K562 (cell line): ENCODE measurements around the gene HHIPL1. TPM values are rescaled to one million over a fixed set of nuclear protein-coding genes. Genes with fewer than 3 reads are reported as not detected.

Experiments
- ARID1B ChIP-seq: fragments of 450-650 bp; IDR thresholded peaks from 2 replicates; pipeline ENCODE4 v1.6.1; 2016; ENCODE audit warnings: antibody characterized with exemption, mild to moderate bottlenecking, inconsistent platforms
- ATF1 ChIP-seq, 2 experiments: fragments of 450-650 bp in 1 of 2; IDR thresholded peaks; 2 replicates each; pipeline ENCODE4 v1.6.1; 2016; ENCODE audit warnings: missing compliant biosample characterization in 1 of 2, missing genetic modification characterization in 1 of 2
- CEBPB ChIP-seq: fragments of 450-650 bp; IDR thresholded peaks from 2 replicates; pipeline ENCODE4 v1.6.1; 2016; ENCODE audit warnings: missing genetic modification characterization, missing compliant biosample characterization
- CEBPG ChIP-seq, 3 experiments: fragments of 200-800 bp in 1 of 3; sonication (Bioruptor generic) in 1 of 3; sonication (generic) in 1 of 3; formaldehyde crosslinking in 1 of 3; IDR thresholded peaks in 2 of 3; conservative IDR thresholded peaks in 1 of 3; 2 replicates each; pipeline versions ENCODE4 v1.6.1 to v1.8.0; 2016 to 2022; ENCODE audit warnings: missing compliant biosample characterization in 2 of 3, missing genetic modification characterization in 2 of 3, mild to moderate bottlenecking in 1 of 3, missing genetic modification reagents in 1 of 3
- CREM ChIP-seq: IDR thresholded peaks from 2 replicates; pipeline ENCODE4 v1.6.1; 2014; ENCODE audit warnings: antibody characterized with exemption, low read depth
- CTBP1 ChIP-seq: fragments of 450-650 bp; IDR thresholded peaks from 2 replicates; pipeline ENCODE4 v1.6.1; 2016; ENCODE audit warnings: borderline replicate concordance
- CXXC5 ChIP-seq: fragments of 250-450 bp; sonication (Bioruptor Pico); IDR thresholded peaks from 2 replicates; pipeline ENCODE4 v1.8.0; 2022; ENCODE audit warnings: inconsistent platforms, mild to moderate bottlenecking, moderate library complexity
- EP300 ChIP-seq: IDR thresholded peaks from 2 replicates; pipeline ENCODE4 v1.6.1; 2012; ENCODE audit warnings: low read length, improper control_type of control experiment
- EP400 ChIP-seq: fragments of 450-650 bp; IDR thresholded peaks from 2 replicates; pipeline ENCODE4 v1.6.1; 2017; ENCODE audit warnings: antibody characterized with exemption, mild to moderate bottlenecking, moderate library complexity
- HLTF ChIP-seq: fragments of 450-650 bp; IDR thresholded peaks from 2 replicates; pipeline ENCODE4 v1.6.1; 2016
- PHF8 ChIP-seq: fragments of 200-600 bp; sonication (generic); IDR thresholded peaks from 2 replicates; pipeline ENCODE4 v1.6.1; 2012; ENCODE audit warnings: mixed run types, mild to moderate bottlenecking, inconsistent platforms, low read length, moderate library complexity, borderline replicate concordance
- POLR3G ChIP-seq: IDR thresholded peaks from 2 replicates; pipeline ENCODE4 v1.6.1; 2011; ENCODE audit not compliant: insufficient read length, insufficient replicate concordance; ENCODE audit errors: extremely low read depth
- RAD21 ChIP-seq, 2 experiments: fragments of 250-450 bp in 1 of 2; fragments of 450-650 bp in 1 of 2; sonication (Bioruptor Pico) in 1 of 2; formaldehyde crosslinking in 1 of 2; IDR thresholded peaks in 1 of 2; conservative IDR thresholded peaks in 1 of 2; 2 replicates each; pipeline versions ENCODE4 v1.4.0 to v1.8.0; 2020 to 2022; ENCODE audit warnings: mild to moderate bottlenecking in 2 of 2, moderate library complexity in 1 of 2
- RBM14 ChIP-seq: fragments of 200-400 bp; formaldehyde crosslinking; IDR thresholded peaks from 2 replicates; pipeline ENCODE4 v1.6.1; 2018; ENCODE audit warnings: low read depth, mild to moderate bottlenecking, low read length, moderate library complexity, borderline replicate concordance; ENCODE audit not compliant: insufficient read depth
- SPI1 ChIP-seq: IDR thresholded peaks from 2 replicates; pipeline ENCODE4 v1.6.1; 2011; ENCODE audit warnings: low read depth, low read length, control low read depth, borderline replicate concordance
- TCF3 ChIP-seq: sonication (generic); formaldehyde crosslinking; IDR thresholded peaks from 2 replicates; pipeline ENCODE4 v1.4.0; 2020; ENCODE audit warnings: mild to moderate bottlenecking, missing genetic modification reagents
- TOE1 ChIP-seq, 2 experiments: fragments of 450-650 bp in 1 of 2; sonication (generic) in 1 of 2; formaldehyde crosslinking in 1 of 2; IDR thresholded peaks; 2 replicates each; pipeline versions ENCODE4 v1.7.1 to v1.8.0; 2016 to 2022; ENCODE audit warnings: borderline replicate concordance in 2 of 2, mild to moderate bottlenecking in 2 of 2, antibody characterized with exemption in 1 of 2, inconsistent platforms in 1 of 2, low read depth in 1 of 2, missing genetic modification reagents in 1 of 2, moderate library complexity in 1 of 2
- XRCC3 ChIP-seq: fragments of 450-650 bp; IDR thresholded peaks from 2 replicates; pipeline ENCODE4 v1.6.1; 2017; ENCODE audit warnings: mild to moderate bottlenecking, moderate library complexity
- ZNF197 ChIP-seq: fragments of 200-800 bp; sonication (Bioruptor generic); IDR thresholded peaks from 2 replicates; pipeline ENCODE4 v1.6.1; 2016; ENCODE audit warnings: low read depth, missing genetic modification characterization, missing compliant biosample characterization
- ZNF561 ChIP-seq: fragments of 450-650 bp; formaldehyde crosslinking; conservative IDR thresholded peaks from 2 replicates; pipeline ENCODE4 v1.4.0; 2020; ENCODE audit warnings: mild to moderate bottlenecking, moderate library complexity
- ZNF668 ChIP-seq: fragments of 250-450 bp; sonication (Bioruptor Pico); IDR thresholded peaks from 2 replicates; pipeline ENCODE4 v1.8.0; 2022; ENCODE audit warnings: mild to moderate bottlenecking, inconsistent platforms
- ZNF79 ChIP-seq: fragments of 250-450 bp; sonication (Bioruptor Pico); IDR thresholded peaks from 2 replicates; pipeline ENCODE4 v1.4.0; 2020; ENCODE audit warnings: low read depth, mild to moderate bottlenecking, moderate library complexity
- polyA plus RNA-seq, 8 experiments: library from polyadenylated mRNA; depleted of rRNA in 4 of 8; stranded (reverse) in 5 of 8; unstranded in 3 of 8; fragments of >200 nt; fragmentation: Nextera tagmentation in 2 of 8; fragmentation: Illumina TruSeq in 1 of 8; extraction: Ambion mirVana in 2 of 8; extraction: Trizol in 1 of 8; gene quantifications; 2 replicates each; pipeline versions ENCODE4 v1.2.1 to v1.2.3, GENCODE V29; 2011 to 2014; ENCODE audit warnings: inconsistent platforms in 1 of 8, missing spikeins in 1 of 8
- total RNA-seq, 7 experiments: library from RNA; depleted of rRNA in 6 of 7; stranded (reverse); fragments of >200 nt in 6 of 7; fragmentation: Illumina TruSeq in 2 of 7; extraction: Trizol in 2 of 7; gene quantifications; 2 replicates each; pipeline versions ENCODE4 v1.2.1 to v1.2.3, GENCODE V29; 2011 to 2021; ENCODE audit warnings: low replicate concordance in 1 of 7
- TF ChIP-seq, protein P1 (sequence below), 2 experiments: fragments of 450-650 bp in 1 of 2; sonication (generic) in 1 of 2; formaldehyde crosslinking in 1 of 2; IDR thresholded peaks in 1 of 2; conservative IDR thresholded peaks in 1 of 2; 2 replicates each; pipeline versions ENCODE4 v1.6.1 to v1.8.1; 2016 to 2023; ENCODE audit warnings: mild to moderate bottlenecking in 2 of 2, moderate library complexity in 2 of 2, inconsistent platforms in 1 of 2, missing genetic modification reagents in 1 of 2

Gene HHIPL1
- total and polyA plus RNA-seq, 9 of the 15 experiments (the other 6 are each of a cell fraction or from before 2014, with no cell fraction given) = not detected

- peak; percentile 44; the same call in 1 of the 2 replicates for TF ChIP-seq CTBP1
- TF ChIP-seq ZNF561 = no peak
- TF ChIP-seq, protein P1, sequence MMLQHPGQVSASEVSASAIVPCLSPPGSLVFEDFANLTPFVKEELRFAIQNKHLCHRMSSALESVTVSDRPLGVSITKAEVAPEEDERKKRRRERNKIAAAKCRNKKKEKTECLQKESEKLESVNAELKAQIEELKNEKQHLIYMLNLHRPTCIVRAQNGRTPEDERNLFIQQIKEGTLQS (IDR thresholded peaks at IDR 0.05) = peak; percentile 70
- TF ChIP-seq, protein P1 (CRISPR knock-in tag; conservative IDR thresholded peaks at IDR 0.05) = no peak
- TF ChIP-seq PHF8 = 0 out of 2 replicates have a peak, but pooled peaks have one; percentile 14
- no peak for TF ChIP-seq ATF1 (CRISPR knock-in tag; IDR thresholded peaks at IDR 0.05)
- peak; percentile 25; the same call in 1 of the 2 replicates for TF ChIP-seq ATF1 (tag; IDR thresholded peaks at IDR 0.05)
- TF ChIP-seq ARID1B = peak; percentile 84
- TF ChIP-seq RBM14 = no peak
- TF ChIP-seq XRCC3 = no peak
- TF ChIP-seq CEBPG (CRISPR knock-in tag; IDR thresholded peaks at IDR 0.05) = no peak
- no peak for TF ChIP-seq CEBPG (tag; conservative IDR thresholded peaks at IDR 0.05 in 1 of 2, IDR thresholded peaks at IDR 0.05 in 1 of 2)
- peak; percentile 69; the same call in 1 of the 2 replicates for TF ChIP-seq EP300
- TF ChIP-seq CXXC5 (CRISPR knock-in tag) = peak; percentile 29
- no peak for TF ChIP-seq HLTF
- TF ChIP-seq CREM = peak; percentile 66
- peak; percentile 39 for TF ChIP-seq CEBPB (tag)
- TF ChIP-seq ZNF197 (CRISPR knock-in tag) = no peak
- no peak for TF ChIP-seq POLR3G
- peak; percentile 77 for TF ChIP-seq TCF3 (CRISPR knock-in tag)
- TF ChIP-seq SPI1 = 0 out of 2 replicates have a peak, but pooled peaks have one; percentile 34
- TF ChIP-seq EP400 = 0 out of 2 replicates have a peak, but pooled peaks have one; percentile 32
- TF ChIP-seq ZNF79 (CRISPR knock-in tag) = no peak
- TF ChIP-seq ZNF668 (CRISPR knock-in tag) = no peak
- 0 out of 4 replicates have a peak, but pooled peaks of 1 of the 2 experiments have one; percentile 5 for TF ChIP-seq RAD21 (CRISPR knock-in tag; conservative IDR thresholded peaks at IDR 0.05 in 1 of 2, IDR thresholded peaks at IDR 0.05 in 1 of 2)
- no peak for TF ChIP-seq TOE1 (IDR thresholded peaks at IDR 0.05; ENCODE audit: borderline replicate concordance)
- no peak for TF ChIP-seq TOE1 (CRISPR knock-in tag; IDR thresholded peaks at IDR 0.05; ENCODE audit: borderline replicate concordance, low read depth)
Measured at GRCh38 chr14:99606359-99606758, 38.6 kb upstream of the HHIPL1 start (continued).
